ENCODE data around the gene SEL1L.
"Not testable (repeated sequence)": the region's sequence is repeated elsewhere in the genome, so short reads cannot be mapped to it uniquely, and the experiment has no call there.

SEL1L gene

DNA sequence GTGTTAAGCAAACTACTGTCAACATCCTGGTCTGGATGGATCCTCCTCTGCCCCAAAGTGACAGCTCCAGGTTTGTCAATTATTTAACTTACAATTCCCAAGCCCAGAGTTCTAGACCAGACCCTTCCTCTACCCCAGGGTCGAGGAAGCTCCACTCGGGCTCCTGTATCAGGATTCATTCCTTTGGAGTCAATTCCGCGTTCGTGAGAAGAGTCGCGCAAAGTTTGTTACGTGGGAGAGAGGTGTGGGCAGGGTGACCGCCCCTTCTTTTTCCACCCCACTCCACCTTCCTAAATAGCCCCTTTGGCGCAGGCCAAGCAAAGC is 479 bp downstream of the SEL1L start:
- no peak for TF ChIP-seq Cebpa-rat (IDR thresholded peaks at IDR 0.05)
- peak overlapping the region; percentile 94 for H3K4me2 ChIP-seq
- H3K27me3 ChIP-seq = no peaks in the 10 kb centered on the region
- peak overlapping the region; percentile 87 for H3K9ac ChIP-seq
- peaks cover 43% of the 10 kb centered on the region for H4K20me1 ChIP-seq
- H3K27ac ChIP-seq = peak overlapping the region; percentile 79
- peaks cover 22% of the 10 kb centered on the region for H3K4me1 ChIP-seq
- H3K36me3 ChIP-seq = peaks cover 9% of the 10 kb centered on the region; the same call in 1 of the 2 replicates
- H3K4me3 ChIP-seq = peak overlapping the region; percentile 98
- peaks cover 6% of the 10 kb centered on the region; the same call in 1 of the 2 replicates for H3K9me3 ChIP-seq

DNA sequence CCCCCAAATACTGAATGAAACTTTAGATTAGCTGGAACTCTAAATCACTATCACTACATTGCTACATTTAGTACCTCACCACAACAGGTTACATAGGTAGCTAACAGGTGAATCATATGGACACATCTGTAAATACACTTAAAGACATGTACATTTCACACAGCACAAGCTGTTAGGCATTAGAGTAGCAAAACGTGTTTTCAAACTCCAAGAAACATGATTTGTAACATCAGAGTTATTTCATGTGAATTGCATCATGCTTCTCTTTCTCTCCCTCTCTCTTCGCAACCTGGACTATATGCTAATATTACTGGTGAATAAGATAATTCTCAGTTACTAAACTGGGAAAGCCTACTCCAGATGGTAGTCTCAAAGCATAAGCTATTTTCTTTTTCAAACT is 4.3 kb downstream of the SEL1L start:
- Histone ChIP-seq H3K4me1 (peaks cover 22% of the 10 kb centered on the region), H3K4me2 (no peak overlapping the region), H4K20me1 (peaks cover 43% of the 10 kb centered on the region), H3K4me3 (no peak overlapping the region), H3K27ac (no peak overlapping the region), H3K36me3 (peaks cover 32% of the 10 kb centered on the region), H3K9ac (no peak overlapping the region), H3K27me3 (no peaks in the 10 kb centered on the region), H3K9me3 (no peaks in the 10 kb centered on the region)
- TF ChIP-seq Cebpa-rat (IDR thresholded peaks at IDR 0.05) = no peak

DNA sequence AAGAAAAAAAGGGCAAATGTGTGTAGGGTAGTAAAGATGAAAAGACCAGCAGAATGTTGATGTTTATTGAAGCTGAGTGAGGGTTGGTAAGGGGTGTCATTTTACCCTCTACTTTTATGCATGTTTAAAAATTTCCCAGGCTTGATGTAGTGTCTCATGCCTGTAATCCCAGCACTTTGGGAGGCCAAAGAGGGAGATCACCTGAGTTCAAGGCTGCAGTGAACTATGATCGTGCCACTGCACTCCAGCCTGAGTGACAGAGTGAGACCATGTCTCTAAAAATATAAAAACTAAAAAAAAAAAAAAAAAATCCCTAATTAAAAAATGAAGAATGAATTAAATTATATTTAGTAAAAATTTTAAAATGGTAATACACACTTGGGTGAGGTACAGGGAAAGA is 8.5 kb downstream of the SEL1L start:
- Histone ChIP-seq H3K36me3 (peaks cover 59% of the 10 kb centered on the region), H3K4me2 (no peak overlapping the region), H3K9ac (no peak overlapping the region), H4K20me1 (peaks cover 14% of the 10 kb centered on the region), H3K4me1 (peaks cover 6% of the 10 kb centered on the region), H3K4me3 (no peak overlapping the region), H3K9me3 (no peaks in the 10 kb centered on the region), H3K27me3 (no peaks in the 10 kb centered on the region), H3K27ac (no peak overlapping the region)
- TF ChIP-seq Cebpa-rat (IDR thresholded peaks at IDR 0.05) = no peak

DNA sequence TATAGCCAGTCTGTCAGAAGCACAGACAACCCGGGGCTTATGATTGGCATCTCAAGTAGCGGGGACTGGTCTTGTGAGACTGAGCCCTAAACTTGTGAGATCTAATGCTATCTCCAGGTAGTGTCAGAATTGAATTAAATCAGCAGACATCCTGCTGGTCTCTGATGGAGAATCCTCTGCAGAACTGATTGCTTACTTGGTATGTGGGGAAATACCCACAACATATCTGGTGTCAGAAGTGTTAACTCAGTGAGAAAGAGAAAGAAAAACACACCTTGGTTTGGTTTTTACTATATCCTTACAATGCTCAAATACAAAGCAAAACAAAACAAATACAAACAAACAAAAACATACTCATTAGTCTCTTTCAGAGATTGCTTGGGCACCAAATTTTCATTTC is 10.0 kb downstream of the SEL1L start:
- Histone ChIP-seq H3K4me1 (peaks cover 21% of the 10 kb centered on the region), H3K9me3 (no peaks in the 10 kb centered on the region), H4K20me1 (no peaks in the 10 kb centered on the region), H3K4me2 (no peak overlapping the region), H3K4me3 (no peak overlapping the region), H3K9ac (no peak overlapping the region), H3K27ac (no peak overlapping the region), H3K36me3 (peaks cover 66% of the 10 kb centered on the region), H3K27me3 (no peaks in the 10 kb centered on the region)
- TF ChIP-seq Cebpa-rat (IDR thresholded peaks at IDR 0.05) = no peak

DNA sequence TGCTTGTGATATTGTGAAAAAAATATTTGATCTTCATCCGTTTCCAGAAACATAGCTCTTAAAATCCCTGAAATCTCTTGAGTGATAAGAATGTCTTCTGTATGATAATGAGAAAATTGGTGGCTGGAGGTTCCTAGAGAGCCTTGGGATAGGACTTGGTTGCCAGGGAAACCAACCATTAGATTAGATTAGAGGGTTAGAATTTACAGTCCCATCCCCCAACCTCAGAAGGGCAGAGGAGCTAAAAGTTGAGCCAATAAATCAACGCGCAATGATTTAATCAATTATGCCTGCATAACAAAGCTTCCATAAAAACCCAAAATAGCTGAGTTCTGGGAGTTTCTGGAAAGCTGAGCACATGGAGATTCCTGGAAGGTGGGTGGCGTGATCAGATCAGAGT is 10.6 kb downstream of the SEL1L start:
- Histone ChIP-seq H3K9ac (no peak overlapping the region), H3K9me3 (no peaks in the 10 kb centered on the region), H3K4me1 (peaks cover 21% of the 10 kb centered on the region), H3K4me2 (no peak overlapping the region), H3K27ac (no peak overlapping the region), H3K27me3 (no peaks in the 10 kb centered on the region), H3K36me3 (peaks cover 72% of the 10 kb centered on the region), H3K4me3 (no peak overlapping the region), H4K20me1 (no peaks in the 10 kb centered on the region)
- TF ChIP-seq Cebpa-rat (IDR thresholded peaks at IDR 0.05) = no peak

DNA sequence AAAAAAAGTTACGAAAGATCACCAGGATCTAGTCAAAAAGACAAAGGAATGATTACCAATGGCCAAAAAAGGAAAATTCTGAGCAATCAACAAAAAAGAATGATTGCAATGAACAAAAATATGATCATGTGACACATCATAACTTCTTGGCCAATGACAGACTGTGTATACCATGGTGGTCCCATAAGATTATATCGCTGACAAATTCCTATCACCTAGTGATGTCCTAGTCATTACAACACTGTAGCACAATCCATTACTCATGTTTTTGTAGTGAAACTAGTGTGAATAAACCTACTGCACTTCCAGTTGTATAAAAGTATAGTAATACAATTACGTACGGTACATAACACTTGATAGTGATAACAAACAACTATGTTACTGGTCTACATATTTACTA is 12.3 kb downstream of the SEL1L start:
- TF ChIP-seq Cebpa-rat (IDR thresholded peaks at IDR 0.05) = no peak
- H3K27me3 ChIP-seq = no peaks in the 10 kb centered on the region
- peaks cover 79% of the 10 kb centered on the region for H3K36me3 ChIP-seq
- no peak overlapping the region for H3K4me3 ChIP-seq
- no peak overlapping the region for H3K27ac ChIP-seq
- peaks cover 21% of the 10 kb centered on the region for H3K4me1 ChIP-seq
- no peaks in the 10 kb centered on the region for H3K9me3 ChIP-seq
- H3K4me2 ChIP-seq = no peak overlapping the region
- no peaks in the 10 kb centered on the region for H4K20me1 ChIP-seq
- H3K9ac ChIP-seq = no peak overlapping the region

DNA sequence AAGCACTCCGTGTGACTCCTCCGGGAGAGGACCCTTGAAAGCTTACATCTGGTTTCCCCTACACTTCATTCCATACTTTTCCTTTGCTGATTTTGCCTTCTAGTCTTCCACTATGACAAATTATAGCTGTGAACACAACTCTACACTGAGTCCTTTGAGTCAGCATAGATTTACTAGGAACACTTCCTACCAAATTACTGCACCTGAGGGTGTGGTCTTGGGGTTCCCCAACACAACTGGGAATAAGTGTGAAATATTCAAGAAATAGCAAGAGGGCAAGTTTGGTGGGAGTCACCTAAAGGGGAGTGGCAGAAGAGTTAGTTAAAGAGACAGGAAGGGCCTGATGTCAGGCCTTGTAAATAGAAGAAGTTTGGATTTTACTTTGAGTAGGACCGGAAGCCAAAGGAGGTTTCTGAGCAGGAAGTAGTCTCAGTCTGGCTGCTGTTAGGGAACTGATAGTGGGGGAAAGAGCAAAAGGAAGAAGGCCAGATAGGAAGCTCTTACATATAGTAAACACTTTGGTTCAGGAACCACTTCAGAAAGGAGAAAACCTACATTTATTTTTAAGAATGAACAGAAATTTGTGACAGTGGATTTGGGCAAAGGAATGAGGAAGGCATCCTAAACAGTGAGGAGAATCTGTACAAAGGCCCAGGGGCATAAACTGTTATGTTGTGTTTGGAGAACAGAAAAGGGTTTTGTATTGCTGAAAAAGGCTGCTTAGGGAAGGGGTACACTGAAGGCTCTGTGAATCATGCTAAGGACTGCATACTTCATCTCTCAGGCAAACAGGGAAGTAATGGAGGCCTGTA is 14.2 kb downstream of the SEL1L start:
- Histone ChIP-seq H4K20me1 (no peaks in the 10 kb centered on the region), H3K4me1 (peaks cover 21% of the 10 kb centered on the region), H3K36me3 (peaks cover 85% of the 10 kb centered on the region), H3K27ac (peak overlapping the region; percentile 82), H3K27me3 (no peaks in the 10 kb centered on the region), H3K9me3 (peaks cover 2% of the 10 kb centered on the region; the same call in 1 of the 2 replicates), H3K4me3 (no peak overlapping the region), H3K4me2 (peak overlapping the region; percentile 65), H3K9ac (no peak overlapping the region; the same call in 1 of the 2 replicates)
- TF ChIP-seq Cebpa-rat (IDR thresholded peaks at IDR 0.05) = no peak

DNA sequence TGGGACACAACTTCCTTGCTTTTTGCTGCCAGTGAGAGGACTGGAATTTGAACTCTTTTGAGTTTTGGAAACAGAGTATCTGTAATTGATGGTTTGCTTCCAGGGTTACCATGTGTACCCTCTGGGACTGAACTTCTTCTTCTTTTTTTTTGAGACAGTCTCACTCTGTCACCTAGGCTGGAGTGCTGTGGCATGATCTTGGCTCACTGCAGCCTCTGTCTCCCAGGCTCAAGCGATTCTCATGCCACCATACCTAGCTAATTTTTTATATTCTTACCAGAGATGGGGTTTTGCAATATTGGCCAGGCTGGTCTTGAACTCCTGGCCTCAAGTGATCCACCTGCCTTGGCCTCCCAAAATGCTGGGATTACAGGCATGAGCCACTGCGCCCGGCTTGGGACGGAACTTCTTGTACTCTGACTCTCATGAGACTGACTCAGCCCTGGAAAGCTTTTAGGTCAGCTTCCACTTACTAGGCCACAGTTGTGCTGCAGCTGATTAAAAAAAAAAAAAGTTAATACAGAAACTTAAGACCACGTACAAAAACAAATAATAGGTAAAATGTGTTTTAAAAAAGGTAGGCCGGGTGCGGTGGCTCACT is 15.8 kb downstream of the SEL1L start:
- Histone ChIP-seq H3K4me3 (no peak overlapping the region), H3K4me1 (peaks cover 21% of the 10 kb centered on the region), H3K36me3 (peaks cover 85% of the 10 kb centered on the region), H3K27me3 (no peaks in the 10 kb centered on the region), H4K20me1 (no peaks in the 10 kb centered on the region), H3K4me2 (no peak overlapping the region), H3K27ac (no peak overlapping the region), H3K9me3 (peaks cover 16% of the 10 kb centered on the region), H3K9ac (no peak overlapping the region)
- TF ChIP-seq Cebpa-rat (IDR thresholded peaks at IDR 0.05) = no peak

DNA sequence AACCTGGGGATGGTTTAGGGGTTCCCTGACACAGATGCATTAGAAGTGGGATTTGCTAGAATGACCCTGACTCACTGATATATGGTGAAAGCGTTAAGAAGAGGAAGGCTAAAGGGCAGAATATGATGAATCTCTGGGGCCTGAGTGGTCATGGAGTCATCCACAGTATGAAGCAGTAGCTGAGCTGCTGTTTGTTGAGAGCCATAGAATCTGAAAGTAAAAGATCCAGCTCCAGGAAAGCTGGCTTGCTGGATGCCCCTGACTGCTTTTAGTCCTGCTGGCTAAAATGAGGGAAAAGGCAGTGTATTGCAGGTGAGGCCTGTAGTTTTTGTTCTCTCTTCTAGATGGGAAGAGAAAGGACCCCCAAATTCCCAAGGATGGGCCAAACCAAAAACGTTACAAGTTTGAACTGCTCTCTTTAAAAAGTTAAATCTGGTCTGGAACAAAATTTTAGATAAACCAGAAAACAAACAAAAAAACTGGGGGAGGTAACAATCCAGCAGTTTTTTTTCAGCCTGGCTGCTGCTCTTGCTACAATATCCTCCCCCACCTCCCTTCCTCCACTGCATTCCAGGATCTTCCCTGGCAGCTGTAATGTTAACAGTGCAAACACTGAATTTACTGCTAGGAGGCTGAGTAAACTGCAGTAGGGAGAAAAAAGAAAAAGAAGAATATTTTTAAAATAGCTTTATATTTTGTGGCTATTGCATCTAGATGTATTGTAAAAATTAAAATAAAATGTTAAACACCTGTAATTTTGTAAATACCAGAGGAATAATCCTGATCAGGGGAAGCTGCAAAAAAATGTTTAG is 16.5 kb downstream of the SEL1L start:
- Histone ChIP-seq H3K4me2 (no peak overlapping the region), H3K4me3 (no peak overlapping the region), H3K9ac (no peak overlapping the region), H3K27ac (no peak overlapping the region), H3K27me3 (no peaks in the 10 kb centered on the region), H3K9me3 (peaks cover 16% of the 10 kb centered on the region), H3K36me3 (peaks cover 85% of the 10 kb centered on the region), H4K20me1 (no peaks in the 10 kb centered on the region), H3K4me1 (peaks cover 21% of the 10 kb centered on the region)
- TF ChIP-seq Cebpa-rat (IDR thresholded peaks at IDR 0.05) = no peak

DNA sequence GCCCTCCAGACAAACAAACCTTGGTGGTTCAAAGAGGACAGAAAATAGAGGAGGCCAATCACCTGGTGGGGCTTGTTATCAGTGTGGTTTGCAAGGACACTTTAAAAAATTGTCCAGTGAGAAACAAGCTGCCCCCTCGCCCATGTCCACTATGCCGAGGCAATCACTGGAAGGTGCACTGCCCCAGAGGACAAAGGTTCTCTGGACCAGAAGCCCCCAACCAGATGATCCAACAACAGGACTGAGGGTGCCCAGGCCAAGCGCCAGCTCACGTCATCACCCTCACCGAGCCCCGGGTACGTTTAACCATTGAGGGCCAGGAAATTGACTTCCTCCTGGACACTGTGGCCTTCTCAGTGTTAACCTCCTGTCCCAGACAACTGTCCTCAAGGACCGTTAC is 17.7 kb downstream of the SEL1L start:
- not testable (repeated sequence) for H3K27me3 ChIP-seq, H3K27ac ChIP-seq, H3K4me3 ChIP-seq, H4K20me1 ChIP-seq, H3K4me2 ChIP-seq, H3K9ac ChIP-seq
- Histone ChIP-seq H3K36me3 (peaks cover 78% of the 10 kb centered on the region), H3K4me1 (peaks cover 21% of the 10 kb centered on the region), H3K9me3 (peaks cover 16% of the 10 kb centered on the region)

DNA sequence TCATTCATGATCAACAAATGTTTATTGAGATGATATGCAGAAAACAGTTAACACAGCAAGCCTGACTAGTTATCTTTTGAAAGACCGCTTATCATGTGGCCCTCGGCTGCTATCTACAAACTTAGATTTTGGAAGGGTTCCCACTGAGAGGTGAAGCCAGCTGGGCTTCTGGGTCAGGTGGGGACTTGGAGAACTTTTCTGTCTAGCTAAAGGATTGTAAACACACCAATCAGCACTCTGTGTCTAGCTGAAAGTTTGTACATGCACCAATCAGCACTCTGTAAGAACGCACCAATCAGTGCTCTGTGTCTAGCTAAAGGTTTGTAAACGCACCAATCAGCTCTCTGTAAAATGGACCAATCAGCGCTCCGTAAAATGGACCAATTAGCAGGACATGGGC is 20.8 kb downstream of the SEL1L start:
- not testable (repeated sequence) for H3K4me2 ChIP-seq, H3K27me3 ChIP-seq, H4K20me1 ChIP-seq, H3K4me3 ChIP-seq, H3K9ac ChIP-seq, H3K27ac ChIP-seq, H3K4me1 ChIP-seq
- H3K36me3 ChIP-seq = peaks cover 66% of the 10 kb centered on the region
- H3K9me3 ChIP-seq = peaks cover 16% of the 10 kb centered on the region
